Loucy (cell line): Measurements from ENCODE around the gene HMX1.

Experiments used
- H2AFZ ChIP-seq: fragments of 200-600 bp; sonication (generic); 2 replicates; pipeline ENCODE4 v1.6.0; 2016; ENCODE audit warnings: antibody characterized with exemption, mild to moderate bottlenecking, low read length, moderate library complexity
- H3F3A ChIP-seq: fragments of 200-600 bp; 2 replicates; pipeline ENCODE4 v1.6.0; 2016; ENCODE audit warnings: antibody characterized with exemption, low read depth, mild to moderate bottlenecking
- H3K27me3 ChIP-seq: fragments of 200-600 bp; sonication (generic); 2 replicates; pipeline ENCODE4 v1.6.1; 2014; ENCODE audit warnings: low read length, mild to moderate bottlenecking; ENCODE audit not compliant: insufficient read depth, poor library complexity, severe bottlenecking
- H3K36me3 ChIP-seq: fragments of 200-600 bp; sonication (generic); 2 replicates; pipeline ENCODE4 v1.6.1; 2016; ENCODE audit warnings: low read length; ENCODE audit not compliant: insufficient read depth
- H3K4me1 ChIP-seq: fragments of 200-600 bp; sonication (generic); 2 replicates; pipeline ENCODE4 v1.5.1; 2014; ENCODE audit warnings: low read length, mild to moderate bottlenecking; ENCODE audit not compliant: insufficient read depth, poor library complexity, severe bottlenecking
- H3K4me2 ChIP-seq: fragments of 200-600 bp; sonication (generic); 2 replicates; pipeline ENCODE4 v1.6.0; 2014; ENCODE audit warnings: antibody characterized with exemption, low read length, low read depth, mild to moderate bottlenecking; ENCODE audit not compliant: poor library complexity, severe bottlenecking
- H3K4me3 ChIP-seq: fragments of 200-600 bp; sonication (generic); 2 replicates; pipeline ENCODE4 v1.5.1; 2014; ENCODE audit warnings: low read length, mild to moderate bottlenecking, mixed read lengths; ENCODE audit not compliant: poor library complexity, severe bottlenecking
- H3K79me2 ChIP-seq: fragments of 200-600 bp; sonication (generic); 2 replicates; pipeline ENCODE4 v1.6.1; 2014; ENCODE audit warnings: low read length; ENCODE audit not compliant: insufficient read depth
- H3K9ac ChIP-seq: fragments of 200-600 bp; sonication (generic); 2 replicates; pipeline ENCODE4 v1.6.0; 2014; ENCODE audit warnings: mild to moderate bottlenecking, low read depth, low read length, moderate library complexity; ENCODE audit not compliant: poor library complexity, severe bottlenecking
- H3K9me2 ChIP-seq: fragments of 200-600 bp; sonication (generic); replicated peaks from 2 replicates; pipeline ENCODE4 v1.6.1; 2016; ENCODE audit warnings: low read depth, low read length, mixed read lengths
- H3K9me3 ChIP-seq: fragments of 200-600 bp; sonication (generic); 2 replicates; pipeline ENCODE4 v1.6.1; 2014; ENCODE audit warnings: mild to moderate bottlenecking, antibody characterized with exemption, low read length, low read depth; ENCODE audit not compliant: insufficient read depth
- H4K20me1 ChIP-seq: fragments of 200-600 bp; sonication (generic); 2 replicates; pipeline ENCODE4 v1.6.0; 2014; ENCODE audit warnings: antibody characterized with exemption, low read length, mild to moderate bottlenecking; ENCODE audit not compliant: insufficient read depth, poor library complexity, severe bottlenecking
- CTCF ChIP-seq: fragments of 200-600 bp; sonication (generic); conservative IDR thresholded peaks from 2 replicates; pipeline ENCODE4 v1.5.1; 2014; ENCODE audit warnings: mild to moderate bottlenecking, antibody characterized with exemption, low read length
- EZH2phosphoT487 ChIP-seq: fragments of 200-600 bp; IDR thresholded peaks from 2 replicates; pipeline ENCODE4 v1.6.1; 2018; ENCODE audit warnings: antibody characterized with exemption, mild to moderate bottlenecking, moderate library complexity, borderline replicate concordance

Gene HMX1

GRCh38 chr4:8904666-8905065 lies 33.0 kb upstream of the HMX1 start:
- Histone ChIP-seq H3K9me2 (no peaks in the 10 kb centered on the region), H3K4me2 (no peak overlapping the region), H4K20me1 (no peaks in the 10 kb centered on the region), H2AFZ (no peak overlapping the region), H3K4me3 (no peak overlapping the region), H3K36me3 (no peaks in the 10 kb centered on the region), H3K4me1 (no peaks in the 10 kb centered on the region), H3K79me2 (no peaks in the 10 kb centered on the region), H3F3A (no peaks in the 10 kb centered on the region), H3K27me3 (no peaks in the 10 kb centered on the region), H3K9me3 (peaks cover 28% of the 10 kb centered on the region; the same call in 1 of the 2 replicates), H3K9ac (no peak overlapping the region)
- TF ChIP-seq EZH2phosphoT487 (no peak), CTCF (no peak)

- H3K4me3 ChIP-seq, result no peak overlapping the region
- no peak overlapping the region for H2AFZ ChIP-seq
- peaks cover 28% of the 10 kb centered on the region; the same call in 1 of the 2 replicates for H3K9me3 ChIP-seq
- no peaks in the 10 kb centered on the region for H3K9me2 ChIP-seq
- no peaks in the 10 kb centered on the region for H3F3A ChIP-seq
- no peaks in the 10 kb centered on the region for H3K36me3 ChIP-seq
- H3K4me2 ChIP-seq, result no peak overlapping the region
- no peaks in the 10 kb centered on the region for H3K4me1 ChIP-seq
- H4K20me1 ChIP-seq, result no peaks in the 10 kb centered on the region
- no peaks in the 10 kb centered on the region for H3K27me3 ChIP-seq
- no peak overlapping the region for H3K9ac ChIP-seq
- TF ChIP-seq EZH2phosphoT487 (no peak), CTCF (no peak)
- H3K79me2 ChIP-seq, result no peaks in the 10 kb centered on the region
Measured at GRCh38 chr4:8904041-8904501, 32.4 kb upstream of the HMX1 start.

GRCh38 chr4:8901335-8901734 lies 29.7 kb upstream of the HMX1 start:
- H3K4me1 ChIP-seq, result no peaks in the 10 kb centered on the region
- H3K9me2 ChIP-seq, result no peaks in the 10 kb centered on the region
- H4K20me1 ChIP-seq, result no peaks in the 10 kb centered on the region
- H3K9ac ChIP-seq, result no peak overlapping the region
- no peak overlapping the region for H2AFZ ChIP-seq
- TF ChIP-seq CTCF (no peak), EZH2phosphoT487 (no peak)
- no peaks in the 10 kb centered on the region for H3F3A ChIP-seq
- H3K27me3 ChIP-seq, result no peaks in the 10 kb centered on the region
- H3K36me3 ChIP-seq, result no peaks in the 10 kb centered on the region
- H3K4me2 ChIP-seq, result no peak overlapping the region
- no peaks in the 10 kb centered on the region for H3K79me2 ChIP-seq
- H3K9me3 ChIP-seq, result peaks cover 20% of the 10 kb centered on the region; the same call in 1 of the 2 replicates
- no peak overlapping the region for H3K4me3 ChIP-seq
